SK-N-SH treated with all-trans-retinoic acid at 6 μM for 48 hours (cell line): ENCODE data around the gene XKR8.
A peak's percentile ranks its signal among the peaks of the same experiment; 100 is the strongest.

Source experiments
- ATAC-seq: fragments of 200-7000 bp; cut with Tn5 transposase; 3 replicates; pipeline ENCODE4 v1.9.1; 2020; ENCODE audit warnings: mild to moderate bottlenecking, moderate library complexity
- ARNTL ChIP-seq: fragments of 450-650 bp; formaldehyde crosslinking; IDR thresholded peaks from 2 replicates; pipeline ENCODE4 v1.5.0; 2020; ENCODE audit warnings: low read depth, mild to moderate bottlenecking, moderate library complexity, borderline replicate concordance
- BACH2 ChIP-seq: fragments of 250-450 bp; sonication (Bioruptor Pico); IDR thresholded peaks from 2 replicates; pipeline ENCODE4 v1.9.0; 2021; ENCODE audit warnings: mild to moderate bottlenecking, borderline replicate concordance
- CSDC2 ChIP-seq: fragments of 250-450 bp; sonication (Bioruptor Pico); IDR thresholded peaks from 2 replicates; pipeline ENCODE4 v1.5.0; 2020; ENCODE audit warnings: mild to moderate bottlenecking, moderate library complexity
- CSRNP3 ChIP-seq: fragments of 250-450 bp; sonication (Bioruptor Pico); IDR thresholded peaks from 2 replicates; pipeline ENCODE4 v1.5.1; 2021; ENCODE audit warnings: mild to moderate bottlenecking, moderate library complexity
- ESRRG ChIP-seq: fragments of 250-450 bp; sonication (Bioruptor Pico); IDR thresholded peaks from 2 replicates; pipeline ENCODE4 v1.6.1; 2021; ENCODE audit warnings: mild to moderate bottlenecking
- GLIS3 ChIP-seq: fragments of 250-450 bp; sonication (Bioruptor Pico); IDR thresholded peaks from 2 replicates; pipeline ENCODE4 v1.5.0; 2020; ENCODE audit warnings: mild to moderate bottlenecking, moderate library complexity
- ISL1 ChIP-seq: fragments of 250-450 bp; sonication (Bioruptor Pico); IDR thresholded peaks from 2 replicates; pipeline ENCODE4 v2.1.2; 2022; ENCODE audit warnings: mild to moderate bottlenecking, moderate library complexity
- OSR1 ChIP-seq: fragments of 250-450 bp; sonication (Bioruptor Pico); IDR thresholded peaks from 2 replicates; pipeline ENCODE4 v1.8.0; 2022; ENCODE audit warnings: moderate library complexity, mild to moderate bottlenecking, inconsistent platforms
- PPARA ChIP-seq: fragments of 250-450 bp; sonication (Bioruptor Pico); IDR thresholded peaks from 2 replicates; pipeline ENCODE4 v1.5.0; 2020; ENCODE audit warnings: mild to moderate bottlenecking, borderline replicate concordance
- RARB ChIP-seq: fragments of 250-450 bp; sonication (Bioruptor Pico); IDR thresholded peaks from 2 replicates; pipeline ENCODE4 v1.8.0; 2021; ENCODE audit warnings: mild to moderate bottlenecking, moderate library complexity
- SNAI2 ChIP-seq: fragments of 250-450 bp; sonication (Bioruptor Pico); IDR thresholded peaks from 2 replicates; pipeline ENCODE4 v1.5.0; 2020; ENCODE audit warnings: mild to moderate bottlenecking, moderate library complexity
- TCF4 ChIP-seq: fragments of 250-450 bp; sonication (Bioruptor Pico); IDR thresholded peaks from 2 replicates; pipeline ENCODE4 v1.8.0; 2021; ENCODE audit warnings: mild to moderate bottlenecking, moderate library complexity, borderline replicate concordance
- TOX ChIP-seq: fragments of 250-450 bp; sonication (Bioruptor Pico); IDR thresholded peaks from 2 replicates; pipeline ENCODE4 v1.8.0; 2021; ENCODE audit warnings: mild to moderate bottlenecking, moderate library complexity, borderline replicate concordance
- TSHZ2 ChIP-seq: fragments of 250-450 bp; sonication (Bioruptor Pico); IDR thresholded peaks from 2 replicates; pipeline ENCODE4 v1.5.0; 2020; ENCODE audit warnings: mild to moderate bottlenecking, moderate library complexity
- ZC3H10 ChIP-seq: fragments of 250-450 bp; sonication (Bioruptor Pico); IDR thresholded peaks from 2 replicates; pipeline ENCODE4 v1.5.1; 2021; ENCODE audit warnings: mild to moderate bottlenecking, moderate library complexity
- ZFP3 ChIP-seq: fragments of 250-450 bp; sonication (Bioruptor Pico); IDR thresholded peaks from 2 replicates; pipeline ENCODE4 v1.5.0; 2020; ENCODE audit warnings: mild to moderate bottlenecking, moderate library complexity
- ZFP30 ChIP-seq: fragments of 450-650 bp; formaldehyde crosslinking; IDR thresholded peaks from 2 replicates; pipeline ENCODE4 v1.5.0; 2022; ENCODE audit warnings: mild to moderate bottlenecking, moderate library complexity
- ZNF565 ChIP-seq: fragments of 450-650 bp; formaldehyde crosslinking; conservative IDR thresholded peaks from 2 replicates; pipeline ENCODE4 v1.5.0; 2020; ENCODE audit warnings: low read depth, mild to moderate bottlenecking, moderate library complexity
- ZNF70 ChIP-seq: fragments of 450-650 bp; formaldehyde crosslinking; IDR thresholded peaks from 2 replicates; pipeline ENCODE4 v1.5.0; 2020; ENCODE audit warnings: mild to moderate bottlenecking, moderate library complexity
- ZNF8 ChIP-seq: fragments of 450-650 bp; formaldehyde crosslinking; IDR thresholded peaks from 2 replicates; pipeline ENCODE4 v1.5.0; 2020; ENCODE audit warnings: mild to moderate bottlenecking, moderate library complexity
- TF ChIP-seq, protein P1 (sequence below): fragments of 250-450 bp; sonication (Bioruptor Pico); IDR thresholded peaks from 2 replicates; pipeline ENCODE4 v1.8.0; 2021; ENCODE audit warnings: low read depth, mild to moderate bottlenecking, moderate library complexity, borderline replicate concordance
- TF ChIP-seq, protein P2 (sequence below): fragments of 250-450 bp; sonication (Bioruptor Pico); IDR thresholded peaks from 2 replicates; pipeline ENCODE4 v1.5.1; 2020; ENCODE audit warnings: low read depth, mild to moderate bottlenecking, moderate library complexity

Gene XKR8

GRCh38 chr1:27960762-27961645, 1.2 kb downstream of the XKR8 start:
- no peak for TF ChIP-seq ARNTL (CRISPR knock-in tag)
- no peak for TF ChIP-seq SNAI2 (CRISPR knock-in tag)
- no peak for TF ChIP-seq ZNF565 (CRISPR knock-in tag)
- TF ChIP-seq OSR1 (CRISPR knock-in tag) = no peak
- no peak for TF ChIP-seq ZFP30
- no peak for TF ChIP-seq TOX
- no peak for TF ChIP-seq ZNF70 (CRISPR knock-in tag)
- no peak for TF ChIP-seq GLIS3 (CRISPR knock-in tag)
- peak; percentile 43 for ATAC-seq

- no peak for TF ChIP-seq CSDC2 (CRISPR knock-in tag)
- no peak for TF ChIP-seq SNAI2 (CRISPR knock-in tag)
- TF ChIP-seq BACH2 = no peak
- TF ChIP-seq RARB (CRISPR knock-in tag) = no peak
- no peak for TF ChIP-seq ISL1
- TF ChIP-seq ZNF565 (CRISPR knock-in tag) = no peak
- TF ChIP-seq TOX = no peak
- TF ChIP-seq PPARA (CRISPR knock-in tag) = no peak
- no peak for TF ChIP-seq ZNF70 (CRISPR knock-in tag)
- TF ChIP-seq ZC3H10 = no peak
- TF ChIP-seq, protein P1, sequence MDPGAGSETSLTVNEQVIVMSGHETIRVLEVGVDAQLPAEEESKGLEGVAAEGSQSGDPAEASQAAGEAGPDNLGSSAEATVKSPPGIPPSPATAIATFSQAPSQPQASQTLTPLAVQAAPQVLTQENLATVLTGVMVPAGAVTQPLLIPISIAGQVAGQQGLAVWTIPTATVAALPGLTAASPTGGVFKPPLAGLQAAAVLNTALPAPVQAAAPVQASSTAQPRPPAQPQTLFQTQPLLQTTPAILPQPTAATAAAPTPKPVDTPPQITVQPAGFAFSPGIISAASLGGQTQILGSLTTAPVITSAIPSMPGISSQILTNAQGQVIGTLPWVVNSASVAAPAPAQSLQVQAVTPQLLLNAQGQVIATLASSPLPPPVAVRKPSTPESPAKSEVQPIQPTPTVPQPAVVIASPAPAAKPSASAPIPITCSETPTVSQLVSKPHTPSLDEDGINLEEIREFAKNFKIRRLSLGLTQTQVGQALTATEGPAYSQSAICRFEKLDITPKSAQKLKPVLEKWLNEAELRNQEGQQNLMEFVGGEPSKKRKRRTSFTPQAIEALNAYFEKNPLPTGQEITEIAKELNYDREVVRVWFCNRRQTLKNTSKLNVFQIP (CRISPR knock-in tag) = no peak
- no peak for TF ChIP-seq OSR1 (CRISPR knock-in tag)
- TF ChIP-seq ESRRG = no peak
- TF ChIP-seq TCF4 (CRISPR knock-in tag) = no peak
- no peak for TF ChIP-seq ZFP30
- TF ChIP-seq, protein P2, sequence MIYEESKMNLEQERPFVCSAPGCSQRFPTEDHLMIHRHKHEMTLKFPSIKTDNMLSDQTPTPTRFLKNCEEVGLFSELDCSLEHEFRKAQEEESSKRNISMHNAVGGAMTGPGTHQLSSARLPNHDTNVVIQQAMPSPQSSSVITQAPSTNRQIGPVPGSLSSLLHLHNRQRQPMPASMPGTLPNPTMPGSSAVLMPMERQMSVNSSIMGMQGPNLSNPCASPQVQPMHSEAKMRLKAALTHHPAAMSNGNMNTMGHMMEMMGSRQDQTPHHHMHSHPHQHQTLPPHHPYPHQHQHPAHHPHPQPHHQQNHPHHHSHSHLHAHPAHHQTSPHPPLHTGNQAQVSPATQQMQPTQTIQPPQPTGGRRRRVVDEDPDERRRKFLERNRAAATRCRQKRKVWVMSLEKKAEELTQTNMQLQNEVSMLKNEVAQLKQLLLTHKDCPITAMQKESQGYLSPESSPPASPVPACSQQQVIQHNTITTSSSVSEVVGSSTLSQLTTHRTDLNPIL (CRISPR knock-in tag) = no peak
- ATAC-seq = peak; percentile 58
These were observed 2.0 kb downstream of the XKR8 start for GRCh38 chr1:27961646-27962221.

DNA sequence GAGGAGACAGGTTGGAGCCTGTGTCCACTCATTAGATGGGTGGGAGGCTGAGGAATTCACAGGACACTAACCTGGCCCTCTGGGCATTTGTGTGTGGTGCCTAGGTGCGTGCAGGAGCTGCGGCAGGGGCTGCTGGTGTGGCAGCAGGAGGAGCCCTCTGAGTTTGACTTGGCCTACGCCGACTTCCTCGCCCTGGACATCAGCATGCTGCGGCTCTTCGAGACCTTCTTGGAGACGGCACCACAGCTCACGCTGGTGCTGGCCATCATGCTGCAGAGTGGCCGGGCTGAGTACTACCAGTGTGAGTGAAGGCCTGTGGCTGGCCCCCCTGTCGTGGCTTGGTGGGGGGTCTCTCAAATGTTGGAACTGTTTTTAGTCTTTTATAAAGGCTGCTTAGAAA, 3.6 kb downstream of the XKR8 start:
- no peak for ATAC-seq

More for the DNA sequence above, 3.6 kb downstream of the XKR8 start:
- TF ChIP-seq ESRRG (no peak), ZFP30 (no peak), OSR1 (CRISPR knock-in tag) (no peak), ZNF8 (no peak), TSHZ2 (CRISPR knock-in tag) (no peak), CSDC2 (CRISPR knock-in tag) (no peak), CSRNP3 (CRISPR knock-in tag) (no peak), RARB (CRISPR knock-in tag) (no peak), TOX (no peak), ARNTL (CRISPR knock-in tag) (no peak), ZFP3 (no peak), ZNF565 (CRISPR knock-in tag) (no peak), TCF4 (CRISPR knock-in tag) (no peak)
- TF ChIP-seq, protein P2 (CRISPR knock-in tag) = no peak
